Neural cell (in vitro differentiated cells): Measurements from ENCODE around the gene ACTA2. TPM values are rescaled to one million over a fixed set of nuclear protein-coding genes. Genes with fewer than 3 reads are reported as not detected.

Experiments
- H2AFZ ChIP-seq: fragments of 200-600, 300-800 bp; sonication (generic), shearing (Covaris generic); 2 replicates; pipeline ENCODE4 v1.6.0; 2014; ENCODE audit warnings: low read depth, mild to moderate bottlenecking, antibody characterized with exemption, low read length, moderate library complexity
- H3F3A ChIP-seq: fragments of 200-600 bp; shearing (Covaris generic); 2 replicates; pipeline ENCODE4 v1.6.1; 2016; ENCODE audit warnings: mild to moderate bottlenecking, moderate library complexity, mixed read lengths, antibody characterized with exemption, low read length; ENCODE audit not compliant: insufficient read depth, poor library complexity, severe bottlenecking
- H3K27ac ChIP-seq: fragments of 200-600, 300-800 bp; sonication (generic), shearing (Covaris generic); 2 replicates; pipeline ENCODE4 v1.5.1; 2014; ENCODE audit warnings: mild to moderate bottlenecking, low read length, moderate library complexity
- H3K27me3 ChIP-seq: fragments of 300-800, 200-600 bp; sonication (generic), shearing (Covaris generic); 2 replicates; pipeline ENCODE4 v1.6.0; 2014; ENCODE audit warnings: mild to moderate bottlenecking, low read depth, low read length, moderate library complexity; ENCODE audit not compliant: insufficient read depth
- H3K36me3 ChIP-seq: fragments of 300-800, 200-600 bp; sonication (generic), shearing (Covaris generic); 2 replicates; pipeline ENCODE4 v1.5.1; 2014; ENCODE audit warnings: mild to moderate bottlenecking, antibody characterized with exemption, low read length, moderate library complexity; ENCODE audit not compliant: insufficient read depth
- H3K4me2 ChIP-seq: fragments of 300-800, 200-600 bp; sonication (generic), shearing (Covaris generic); 2 replicates; pipeline ENCODE4 v1.6.0; 2014; ENCODE audit warnings: mild to moderate bottlenecking, low read length
- H3K4me3 ChIP-seq: fragments of 300-800, 200-600 bp; sonication (generic), shearing (Covaris generic); 2 replicates; pipeline ENCODE4 v1.5.1; 2014; ENCODE audit warnings: mild to moderate bottlenecking, low read length, moderate library complexity
- H3K79me2 ChIP-seq: fragments of 200-600 bp; shearing (Covaris generic); replicated peaks from 2 replicates; pipeline ENCODE4 v1.6.0; 2014; ENCODE audit warnings: mild to moderate bottlenecking, low read length, moderate library complexity; ENCODE audit not compliant: insufficient read depth
- H3K9ac ChIP-seq: fragments of 300-800, 200-600 bp; sonication (generic), shearing (Covaris generic); 2 replicates; pipeline ENCODE4 v1.6.1; 2016; ENCODE audit warnings: mild to moderate bottlenecking, low read length, mixed read lengths
- H3K9me2 ChIP-seq: fragments of 200-600 bp; shearing (Covaris generic); 2 replicates; pipeline ENCODE4 v1.6.1; 2016; ENCODE audit warnings: mild to moderate bottlenecking, low read length, mixed read lengths; ENCODE audit not compliant: insufficient read depth
- H3K9me3 ChIP-seq: fragments of 200-600, 300-800 bp; sonication (generic), shearing (Covaris generic); 2 replicates; pipeline ENCODE4 v1.6.1; 2016; ENCODE audit warnings: mild to moderate bottlenecking, mixed run types, low read length, moderate library complexity, mixed read lengths
- H4K20me1 ChIP-seq: fragments of 200-600 bp; shearing (Covaris generic); 2 replicates; pipeline ENCODE4 v1.6.1; 2016; ENCODE audit warnings: mild to moderate bottlenecking, mixed run types; ENCODE audit not compliant: insufficient read depth
- EP300 ChIP-seq: fragments of 450-650 bp; conservative IDR thresholded peaks from 2 replicates; pipeline ENCODE4 v1.6.1; 2014; ENCODE audit warnings: antibody characterized with exemption, mild to moderate bottlenecking, moderate library complexity; ENCODE audit not compliant: poor library complexity, severe bottlenecking
- EZH2 ChIP-seq: fragments of 200-600, 300-800 bp; shearing (Covaris generic), sonication (generic); IDR thresholded peaks from 2 replicates; pipeline ENCODE4 v1.6.1; 2014; ENCODE audit warnings: antibody characterized with exemption, low read length, borderline replicate concordance, mild to moderate bottlenecking; ENCODE audit not compliant: insufficient read depth, poor library complexity, severe bottlenecking
- MXI1 ChIP-seq: fragments of 450-650 bp; conservative IDR thresholded peaks from 2 replicates; pipeline ENCODE4 v1.6.1; 2014; ENCODE audit warnings: antibody characterized with exemption, mild to moderate bottlenecking; ENCODE audit not compliant: poor library complexity, severe bottlenecking
- POLR2AphosphoS5 ChIP-seq: IDR thresholded peaks from 2 replicates; pipeline ENCODE4 v1.6.1; 2012
- RAD21 ChIP-seq: fragments of 450-650 bp; conservative IDR thresholded peaks from 2 replicates; pipeline ENCODE4 v1.6.1; 2014; ENCODE audit warnings: antibody characterized with exemption, mild to moderate bottlenecking, moderate library complexity
- REST ChIP-seq: IDR thresholded peaks from 2 replicates; pipeline ENCODE4 v1.6.1; 2012; ENCODE audit warnings: borderline replicate concordance
- SMC3 ChIP-seq: fragments of 450-650 bp; conservative IDR thresholded peaks from 2 replicates; pipeline ENCODE4 v1.6.1; 2014; ENCODE audit warnings: antibody characterized with exemption, mild to moderate bottlenecking, moderate library complexity; ENCODE audit not compliant: poor library complexity
- TAF1 ChIP-seq: IDR thresholded peaks from 2 replicates; pipeline ENCODE4 v1.6.1; 2012; ENCODE audit warnings: low read depth
- polyA plus RNA-seq: library from polyadenylated mRNA; depleted of rRNA; stranded (reverse); fragments of >200 nt; gene quantifications from 2 replicates; pipeline ENCODE4 v1.2.3, GENCODE V29; 2014
- TF ChIP-seq, protein P1 (sequence below): fragments of 450-650 bp; IDR thresholded peaks from 2 replicates; pipeline ENCODE4 v1.5.1; 2014; ENCODE audit warnings: antibody characterized with exemption, mild to moderate bottlenecking, moderate library complexity; ENCODE audit not compliant: poor library complexity, severe bottlenecking

Gene ACTA2
- polyA plus RNA-seq, 1 donor from 2014 or later, result 0.53 TPM

DNA sequence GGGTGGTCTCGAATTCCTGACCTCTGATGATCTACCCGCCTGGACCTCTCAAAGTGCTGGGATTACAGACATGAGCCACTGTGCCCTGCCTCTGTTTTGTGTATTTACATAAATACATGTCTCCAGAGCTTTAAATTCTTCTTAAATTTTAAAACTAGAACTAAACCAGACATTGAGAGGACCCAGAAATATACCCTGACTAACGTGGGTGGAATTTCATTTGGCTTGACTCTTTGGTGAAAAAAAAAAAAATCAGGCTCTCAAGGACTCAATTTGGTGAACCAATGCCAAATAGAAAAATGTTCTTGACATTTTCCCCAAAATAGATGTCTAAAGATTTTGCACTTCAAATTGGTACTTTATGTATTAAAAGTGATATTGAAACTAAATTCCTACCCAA lies 21.4 kb upstream of the ACTA2 start:
- H3K9ac ChIP-seq, result no peak overlapping the region
- H3K4me2 ChIP-seq, result no peak overlapping the region
- TF ChIP-seq EP300 (no peak), MXI1 (no peak), REST (no peak), POLR2AphosphoS5 (no peak), TAF1 (no peak), SMC3 (no peak), RAD21 (no peak), EZH2 (no peak)
- TF ChIP-seq, protein P1, sequence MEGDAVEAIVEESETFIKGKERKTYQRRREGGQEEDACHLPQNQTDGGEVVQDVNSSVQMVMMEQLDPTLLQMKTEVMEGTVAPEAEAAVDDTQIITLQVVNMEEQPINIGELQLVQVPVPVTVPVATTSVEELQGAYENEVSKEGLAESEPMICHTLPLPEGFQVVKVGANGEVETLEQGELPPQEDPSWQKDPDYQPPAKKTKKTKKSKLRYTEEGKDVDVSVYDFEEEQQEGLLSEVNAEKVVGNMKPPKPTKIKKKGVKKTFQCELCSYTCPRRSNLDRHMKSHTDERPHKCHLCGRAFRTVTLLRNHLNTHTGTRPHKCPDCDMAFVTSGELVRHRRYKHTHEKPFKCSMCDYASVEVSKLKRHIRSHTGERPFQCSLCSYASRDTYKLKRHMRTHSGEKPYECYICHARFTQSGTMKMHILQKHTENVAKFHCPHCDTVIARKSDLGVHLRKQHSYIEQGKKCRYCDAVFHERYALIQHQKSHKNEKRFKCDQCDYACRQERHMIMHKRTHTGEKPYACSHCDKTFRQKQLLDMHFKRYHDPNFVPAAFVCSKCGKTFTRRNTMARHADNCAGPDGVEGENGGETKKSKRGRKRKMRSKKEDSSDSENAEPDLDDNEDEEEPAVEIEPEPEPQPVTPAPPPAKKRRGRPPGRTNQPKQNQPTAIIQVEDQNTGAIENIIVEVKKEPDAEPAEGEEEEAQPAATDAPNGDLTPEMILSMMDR, result no peak

GRCh38 chr10:88971221-88972061 lies 18.9 kb upstream of the ACTA2 start:
- Histone ChIP-seq H3K9me3 (no peaks in the 10 kb centered on the region), H3K79me2 (no peaks in the 10 kb centered on the region), H4K20me1 (no peaks in the 10 kb centered on the region), H3K9me2 (no peaks in the 10 kb centered on the region), H2AFZ (no peak overlapping the region), H3K4me3 (no peak overlapping the region), H3K4me2 (no peak overlapping the region), H3K27me3 (no peaks in the 10 kb centered on the region), H3K9ac (no peak overlapping the region), H3F3A (no peaks in the 10 kb centered on the region), H3K27ac (no peak overlapping the region), H3K36me3 (no peaks in the 10 kb centered on the region)
- TF ChIP-seq EP300, result no peak
- TF ChIP-seq SMC3, result no peak
- no peak for TF ChIP-seq TAF1
- TF ChIP-seq RAD21, result no peak
- TF ChIP-seq MXI1, result no peak
- TF ChIP-seq POLR2AphosphoS5, result no peak
- no peak for TF ChIP-seq EZH2
- TF ChIP-seq REST, result no peak
- TF ChIP-seq, protein P1, result no peak

More for the DNA sequence above, 21.4 kb upstream of the ACTA2 start:
- Histone ChIP-seq H3K27ac (no peak overlapping the region), H3K79me2 (no peaks in the 10 kb centered on the region), H3K4me3 (no peak overlapping the region), H4K20me1 (no peaks in the 10 kb centered on the region), H3K36me3 (no peaks in the 10 kb centered on the region), H3K27me3 (no peaks in the 10 kb centered on the region), H3K9me2 (no peaks in the 10 kb centered on the region), H3F3A (no peaks in the 10 kb centered on the region), H2AFZ (no peak overlapping the region), H3K9me3 (no peaks in the 10 kb centered on the region)
